Activated gamma-delta T cell treated with Interleukin-2 at 50 U/mL for 16 hours (primary cell): Measurements from ENCODE around the gene LRRIQ4.

Experiments used
- DNase-seq: peaks from one replicate; pipeline ENCODE4 v3.0.0-alpha.2; 2020

Gene LRRIQ4

DNA sequence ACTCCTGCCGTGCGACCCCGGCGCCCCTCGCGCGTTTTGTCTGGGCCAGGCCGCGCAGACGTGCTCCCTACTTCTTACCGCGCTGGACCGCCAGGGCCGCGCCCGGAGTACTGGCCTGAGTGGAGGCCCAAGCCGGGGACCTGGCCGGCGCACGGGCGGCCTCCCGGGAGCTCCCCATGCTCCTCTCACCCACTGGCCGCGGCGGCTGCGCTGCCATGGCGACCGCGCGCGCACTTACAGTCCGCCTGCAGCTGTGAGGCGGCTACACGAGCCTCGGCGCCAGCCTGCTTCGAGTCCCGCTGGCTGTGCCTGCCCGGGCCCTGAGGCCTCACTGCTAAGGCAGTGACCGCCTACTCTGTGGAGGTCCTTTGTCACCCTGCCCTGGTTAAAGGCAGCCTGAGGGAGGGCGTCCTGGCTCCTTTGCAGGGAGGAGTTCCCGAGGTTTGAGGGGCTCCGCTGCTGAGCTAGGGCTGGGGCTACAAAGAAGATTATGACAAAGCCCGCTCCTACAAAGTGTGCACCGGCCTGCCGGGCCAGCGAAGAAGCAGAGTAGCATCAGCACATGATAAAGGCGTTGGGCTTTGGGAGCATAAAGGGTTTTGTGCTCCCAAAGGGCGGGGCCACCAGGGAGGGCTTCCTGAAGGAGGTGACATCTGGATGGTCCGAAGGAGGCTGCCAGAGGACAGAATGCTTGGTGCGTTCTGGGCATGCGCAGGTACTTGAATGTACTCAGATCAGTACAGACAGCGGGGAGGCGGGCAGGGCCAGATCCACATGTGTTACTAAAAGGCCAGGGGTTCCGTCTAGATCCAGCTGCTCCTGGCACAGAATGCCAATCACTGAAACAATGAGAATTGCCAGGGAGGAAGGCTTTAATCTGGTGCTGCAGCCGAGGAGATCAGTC is at the start of gene LRRIQ4, which contains the start of gene LRRC34:
Gene LRRIQ4, plus strand, starts transcription at position 539 of the 904 bp plus-strand sequence. CDS start 9,052 bp downstream, outside the sequence.
Gene LRRC34, minus strand, starts transcription at position 573 of the 904 bp plus-strand sequence. Its CDS starts 356 bp downstream, at position 217.
- DNase-seq, result peak; percentile 65

DNA sequence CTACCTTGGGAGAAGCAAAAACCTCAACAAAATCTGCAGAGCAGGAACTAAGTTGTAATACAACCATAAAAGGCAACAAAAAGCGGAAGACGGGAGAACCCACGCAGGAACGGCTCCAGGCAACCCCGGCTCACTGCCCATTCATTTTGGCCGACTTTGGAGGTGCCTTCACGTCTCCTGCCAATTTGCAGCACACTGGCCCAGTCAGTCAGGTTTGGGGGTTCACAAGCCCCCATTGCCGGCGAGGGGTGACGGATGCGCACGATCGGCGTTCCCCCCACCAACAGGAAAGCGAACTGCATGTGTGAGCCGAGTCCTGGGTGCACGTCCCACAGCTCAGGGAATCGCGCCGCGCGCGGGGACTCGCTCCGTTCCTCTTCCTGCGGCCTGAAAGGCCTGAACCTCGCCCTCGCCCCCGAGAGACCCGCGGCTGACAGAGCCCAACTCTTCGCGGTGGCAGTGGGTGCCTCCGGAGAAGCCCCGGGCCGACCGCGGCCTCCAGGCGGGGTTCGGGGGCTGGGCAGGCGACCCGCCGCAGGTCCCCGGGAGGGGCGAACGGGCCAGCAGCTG is 48.3 kb upstream of the LRRIQ4 start:
- peak; percentile 49 for DNase-seq

DNA sequence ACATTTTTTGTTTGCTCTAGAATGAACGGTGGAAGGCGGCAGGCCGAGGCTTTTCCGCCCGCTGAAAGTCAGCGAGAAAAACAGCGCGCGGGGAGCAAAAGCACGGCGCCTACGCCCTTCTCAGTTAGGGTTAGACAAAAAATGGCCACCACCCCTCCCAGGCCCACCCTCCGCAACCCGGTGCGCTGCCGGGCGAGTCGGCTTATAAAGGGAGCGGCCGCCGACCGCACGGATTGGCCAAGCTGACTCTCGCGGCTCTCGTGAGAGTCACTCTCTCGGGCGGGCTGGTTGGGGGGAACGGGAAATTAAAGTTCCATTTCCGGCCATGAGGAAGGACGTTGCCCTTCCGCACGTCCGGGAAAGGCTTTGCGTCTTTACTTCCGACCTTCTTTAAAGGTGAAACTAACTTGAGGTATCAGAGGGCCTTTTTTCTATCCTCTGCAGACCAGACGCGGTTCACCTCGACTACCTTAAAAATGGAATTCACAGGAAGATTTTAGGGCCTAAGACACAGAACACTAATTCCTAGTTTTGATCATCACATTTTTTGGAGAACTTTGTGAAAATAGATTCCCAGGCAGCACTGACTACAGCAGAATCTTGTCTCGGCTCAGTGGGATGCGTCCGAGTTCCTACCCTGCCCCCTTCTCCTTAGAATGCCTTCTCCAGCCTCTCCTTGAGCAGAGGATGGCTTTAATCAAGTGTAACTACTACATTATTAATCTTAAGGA is 47.6 kb upstream of the LRRIQ4 start, which contains the start of gene TERC:
Gene TERC, minus strand, starts transcription at position 179 of the 731 bp plus-strand sequence.
- peak; percentile 92 for DNase-seq

DNA sequence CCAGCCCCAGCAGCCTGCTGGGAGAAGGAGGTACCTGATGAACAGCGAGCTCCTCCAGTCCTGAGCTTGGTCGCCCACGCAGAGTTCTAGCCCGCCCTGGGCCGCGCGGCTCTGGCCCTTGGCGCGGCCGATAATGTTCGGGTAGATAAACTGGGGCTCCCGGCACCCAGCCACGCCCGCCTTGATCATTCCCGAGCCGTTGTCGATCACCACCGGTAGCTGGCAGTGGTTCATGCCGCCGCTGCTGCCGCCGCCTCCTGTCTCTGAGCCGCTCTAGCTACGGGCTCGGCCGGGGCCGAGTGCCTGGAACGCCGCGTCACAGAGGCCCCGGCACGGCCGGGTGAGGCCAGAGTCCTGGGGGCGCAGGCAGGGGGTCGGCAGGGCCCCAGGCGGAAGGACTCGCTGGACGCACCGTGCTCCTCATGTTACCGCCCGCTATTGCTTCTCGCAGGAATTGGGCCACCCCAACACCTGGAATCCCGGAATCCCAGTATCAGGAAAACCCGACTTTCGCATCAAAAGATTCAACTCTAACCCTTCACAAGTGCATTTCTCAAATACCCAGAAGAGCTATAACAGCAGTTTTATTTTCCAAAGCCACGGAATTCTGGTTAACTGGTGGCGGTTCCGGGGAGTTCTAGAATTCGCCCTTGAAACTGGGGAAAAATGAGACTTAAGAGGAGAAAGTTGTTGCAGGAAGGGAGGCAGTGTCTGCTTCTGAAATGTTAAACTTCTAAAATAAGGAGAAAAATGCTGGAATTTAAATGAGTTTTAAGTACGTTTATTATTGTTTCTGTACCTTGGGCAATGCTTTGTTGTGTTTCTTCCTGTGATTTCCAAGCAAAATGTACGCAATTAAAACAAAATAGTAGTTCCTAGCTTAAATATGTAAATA is 43.1 kb upstream of the LRRIQ4 start, which contains the start of gene ACTRT3:
Gene ACTRT3, minus strand, starts transcription at position 275 of the 895 bp plus-strand sequence. Its CDS starts 41 bp downstream, at position 234.
- DNase-seq, result peak; percentile 51

DNA sequence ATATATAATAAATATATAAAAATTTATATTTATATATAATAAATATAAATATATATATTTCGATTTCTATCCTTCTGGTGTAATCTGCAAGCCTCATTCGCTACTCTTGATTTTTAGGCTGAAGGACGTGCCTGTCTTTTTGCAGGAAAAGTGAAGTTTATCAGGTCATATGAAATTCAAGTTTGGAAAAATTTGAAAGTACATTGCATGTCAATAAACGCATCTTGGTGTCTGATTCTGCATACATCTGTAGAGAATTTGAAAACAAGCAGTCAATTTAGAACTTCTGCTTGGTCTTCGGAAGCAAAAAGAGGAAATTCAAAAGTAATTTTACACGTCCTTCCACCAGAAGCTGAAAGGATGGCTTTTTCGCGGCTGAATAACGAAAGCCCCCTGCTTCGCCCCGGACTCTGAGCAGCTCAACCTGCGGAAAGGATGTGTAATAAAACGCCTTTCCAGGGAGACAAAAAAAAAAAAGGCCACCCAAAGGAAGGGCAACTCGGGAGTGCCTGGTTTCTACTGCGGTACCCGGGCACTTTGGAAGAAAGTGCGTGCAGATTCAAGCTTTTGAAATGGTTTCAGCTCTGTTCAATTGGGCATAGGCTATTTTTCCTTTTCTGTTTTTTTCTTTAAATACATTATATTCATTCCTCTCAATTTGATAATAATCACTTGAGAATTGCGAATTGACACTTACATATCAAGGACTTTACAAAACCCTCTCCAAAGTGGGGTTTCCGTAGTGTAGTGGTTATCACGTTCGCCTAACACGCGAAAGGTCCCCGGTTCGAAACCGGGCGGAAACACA is 41.0 kb upstream of the LRRIQ4 start:
- DNase-seq, result peak; percentile 55

DNA sequence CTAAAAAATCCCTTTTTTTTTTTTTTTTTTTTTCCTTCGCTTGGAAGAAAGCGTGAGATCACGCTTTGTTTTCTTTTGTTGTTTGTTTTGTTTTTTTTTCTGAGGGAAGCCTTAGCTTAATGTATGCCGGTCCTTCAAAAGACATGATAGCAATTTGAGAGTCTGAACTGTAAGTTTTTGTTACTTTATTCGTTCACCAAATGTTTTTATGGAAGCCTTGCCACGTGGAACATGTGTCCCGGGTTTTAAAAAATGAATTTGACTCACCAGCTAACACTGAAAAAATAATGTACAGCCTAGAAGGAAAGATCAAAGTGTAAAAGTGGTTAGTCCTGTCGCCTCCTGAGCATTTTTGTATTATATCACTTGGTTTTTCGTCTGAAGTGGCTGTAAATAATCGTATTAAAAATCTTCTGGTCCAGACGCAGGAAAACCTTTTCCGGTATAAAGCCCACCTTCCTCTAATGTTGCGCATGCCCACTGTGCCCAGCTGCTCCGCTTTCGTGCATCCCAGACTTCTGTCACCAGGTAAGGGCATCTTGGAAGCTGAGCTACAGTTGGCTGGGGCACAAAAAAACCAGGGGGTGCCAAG is 40.3 kb upstream of the LRRIQ4 start:
- DNase-seq, result no peak

DNA sequence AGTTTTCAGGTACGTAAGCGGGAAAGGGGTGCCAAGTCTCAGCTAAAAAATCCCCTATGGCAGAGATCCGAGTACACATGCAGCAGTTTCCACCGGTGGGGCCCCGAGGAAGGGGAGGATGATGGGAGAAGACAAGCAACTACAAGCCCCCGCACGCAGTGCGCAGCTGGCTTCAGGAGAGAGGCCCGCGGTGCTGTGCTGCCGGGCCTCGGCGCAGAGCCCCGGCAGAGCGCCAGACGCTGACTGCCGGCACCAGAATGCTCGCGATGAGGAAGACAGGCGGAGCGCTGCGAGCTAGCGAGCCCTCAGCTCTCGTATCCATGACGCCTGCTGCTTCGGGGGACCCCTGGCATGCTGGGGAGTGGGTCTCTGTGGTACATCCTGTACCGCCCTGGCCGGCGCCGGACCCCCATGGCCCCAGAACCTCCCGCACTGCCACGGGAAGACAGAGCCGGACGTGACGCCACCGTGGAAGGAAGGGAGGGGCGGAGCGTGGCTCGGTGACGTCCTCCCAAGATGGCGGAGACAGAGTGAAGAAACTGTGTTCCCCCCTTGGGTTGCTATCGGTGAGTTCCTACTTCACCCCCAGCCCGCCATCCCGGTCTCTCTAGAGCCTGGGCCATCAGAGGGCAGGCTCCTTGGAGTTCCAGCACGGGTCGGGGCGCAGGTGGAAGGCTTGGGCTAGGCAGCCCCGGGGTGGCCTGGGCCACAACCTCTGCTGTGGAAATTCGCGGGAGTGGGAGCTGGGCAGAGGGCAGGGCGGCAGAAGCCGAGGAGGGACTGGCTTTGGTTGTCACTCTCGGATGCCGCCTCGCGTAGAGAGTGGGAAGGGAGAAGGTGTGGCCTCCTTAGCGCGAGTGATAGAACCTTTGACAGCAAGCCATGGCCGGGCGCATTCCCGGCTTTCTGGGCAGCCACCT is 39.5 kb upstream of the LRRIQ4 start, which contains the start of gene MYNN:
Gene MYNN, plus strand, starts transcription at position 500 of the 920 bp plus-strand sequence. CDS start 900 bp downstream, outside the sequence.
- peak; percentile 87 for DNase-seq

DNA sequence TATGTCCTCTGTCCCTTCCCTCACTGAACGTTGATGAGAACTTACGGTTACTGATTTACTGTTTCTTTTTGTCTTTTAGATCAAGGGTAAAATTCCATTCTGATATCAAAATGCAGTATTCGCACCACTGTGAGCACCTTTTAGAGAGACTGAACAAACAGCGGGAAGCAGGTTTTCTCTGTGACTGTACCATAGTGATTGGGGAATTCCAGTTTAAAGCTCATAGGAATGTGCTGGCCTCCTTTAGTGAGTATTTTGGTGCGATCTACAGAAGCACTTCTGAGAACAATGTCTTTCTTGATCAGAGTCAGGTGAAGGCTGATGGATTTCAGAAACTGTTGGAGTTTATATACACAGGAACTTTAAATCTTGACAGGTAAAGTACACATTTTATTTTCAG is 38.5 kb upstream of the LRRIQ4 start:
- DNase-seq, result no peak

DNA sequence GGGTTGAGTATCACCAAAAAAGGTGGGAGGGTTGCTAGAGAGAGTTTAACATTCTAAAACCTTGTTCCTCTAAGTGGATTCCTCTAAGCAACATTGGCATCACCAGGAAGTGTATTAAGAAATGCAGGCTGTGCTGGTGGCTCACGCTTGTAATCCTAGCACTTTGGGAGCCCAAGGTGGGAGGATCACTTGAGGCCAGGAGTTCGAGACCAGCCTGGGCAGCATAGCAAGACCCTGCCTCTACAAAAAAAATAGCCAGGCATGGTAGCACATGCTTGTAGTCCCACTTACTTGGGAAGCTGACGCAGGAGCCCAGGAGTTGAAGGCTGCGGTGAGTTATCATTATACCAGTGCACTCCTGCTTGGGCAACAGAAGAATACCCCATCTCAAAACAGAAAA is 34.8 kb upstream of the LRRIQ4 start:
- DNase-seq, result no peak

DNA sequence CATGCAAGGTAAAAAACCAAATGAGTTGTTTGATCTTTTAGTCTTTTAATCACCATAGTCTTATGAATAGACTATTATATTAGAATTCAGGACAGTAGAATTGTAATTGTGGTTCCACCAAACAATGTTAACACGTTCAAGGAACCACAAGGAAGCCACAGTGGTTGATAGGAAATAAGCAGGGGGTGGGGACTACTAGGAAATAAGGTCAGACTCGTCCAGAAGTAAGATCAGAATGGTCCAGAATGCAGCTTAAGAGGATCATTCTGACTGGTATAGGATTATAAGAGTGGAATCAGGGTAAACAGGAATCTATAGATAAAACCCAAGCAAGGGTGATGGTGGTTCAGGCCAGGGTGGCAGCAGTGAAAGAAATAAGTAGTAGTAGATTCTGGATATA is 31.9 kb upstream of the LRRIQ4 start:
- DNase-seq, result no peak

DNA sequence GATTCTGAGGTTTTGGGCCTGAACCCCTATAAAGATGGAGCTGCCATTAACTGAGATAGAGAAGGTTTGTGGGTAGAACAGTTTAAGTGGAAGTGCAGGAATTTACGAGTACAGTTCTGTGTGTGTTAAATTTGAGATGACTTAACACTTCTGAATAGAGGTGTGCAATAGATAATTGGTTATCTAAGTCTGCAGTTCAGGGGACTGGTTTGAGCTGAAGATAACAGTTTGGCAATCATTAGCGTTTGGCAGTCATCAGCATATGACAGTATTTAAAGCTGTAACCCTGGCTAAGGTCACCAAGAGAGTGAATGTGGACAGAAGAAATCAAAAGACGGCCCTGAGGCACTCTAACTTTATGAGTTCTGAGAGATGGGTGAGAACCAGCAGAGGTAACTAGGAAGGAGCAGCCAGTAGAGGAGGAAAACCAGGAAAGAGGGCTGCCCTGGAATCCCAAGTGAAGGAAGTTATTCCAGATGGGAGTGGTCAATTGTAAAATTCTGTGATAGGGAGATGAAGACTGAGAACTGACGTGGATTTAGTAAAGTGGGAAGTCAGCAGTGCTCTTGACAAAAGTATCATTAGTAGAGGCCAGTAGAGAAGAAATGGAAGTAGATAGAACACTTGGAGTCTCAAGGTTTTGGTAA is 31.3 kb upstream of the LRRIQ4 start:
- DNase-seq, result no peak

DNA sequence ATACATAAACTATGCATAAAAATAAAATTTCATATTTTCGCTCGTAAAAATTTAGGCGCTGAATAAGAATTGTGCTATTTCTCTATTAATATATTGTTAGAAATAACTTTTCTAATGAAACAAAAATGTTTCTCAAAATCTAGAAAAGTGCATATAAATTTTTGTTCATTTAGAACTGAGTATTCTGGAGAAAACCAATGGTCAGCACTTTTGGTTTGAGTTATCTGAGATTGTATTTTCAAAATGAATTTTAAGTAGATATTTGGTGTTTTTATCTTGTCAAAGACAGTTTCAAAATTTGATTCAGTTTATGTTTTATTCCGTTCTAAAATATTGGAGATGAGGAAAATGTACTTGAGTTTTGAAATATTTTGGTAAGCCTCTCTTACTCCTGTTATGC is 25.6 kb upstream of the LRRIQ4 start:
- no peak for DNase-seq

DNA sequence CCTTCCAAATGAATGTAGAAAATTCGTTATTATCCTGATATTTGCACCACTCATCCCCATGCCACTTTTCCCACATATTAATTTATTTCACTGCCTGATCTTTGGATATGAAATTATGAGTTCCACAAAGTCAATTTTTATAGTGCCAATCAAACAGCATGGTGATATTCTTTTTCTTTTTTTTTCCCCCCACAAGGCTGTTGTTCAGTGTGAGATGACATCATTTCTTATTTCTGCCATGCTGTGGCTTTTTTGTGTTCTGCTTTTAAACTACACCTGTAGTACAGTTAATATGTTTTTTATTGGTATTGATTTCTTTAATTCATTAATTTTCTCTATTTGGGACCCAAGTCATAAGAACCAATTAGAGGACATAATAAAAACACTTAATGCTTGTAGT is 24.9 kb upstream of the LRRIQ4 start:
- DNase-seq, result no peak

DNA sequence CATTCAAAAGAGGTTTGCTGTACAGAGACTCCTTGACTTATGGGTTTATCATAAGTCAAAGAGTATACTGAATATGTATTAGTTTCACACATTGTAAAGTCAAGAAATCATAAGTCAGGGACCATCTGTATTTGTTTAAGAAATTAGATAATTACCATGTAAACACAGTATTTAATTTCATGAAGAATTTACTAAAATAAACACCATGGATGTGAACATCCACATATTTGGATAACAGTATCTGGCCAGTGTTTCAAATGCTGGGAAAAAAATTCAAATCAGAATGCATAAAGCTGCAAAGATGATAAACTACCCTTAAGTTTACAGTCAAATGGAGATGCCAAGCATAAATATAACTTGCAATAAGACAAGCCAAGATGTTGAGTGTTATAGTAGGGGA is 22.5 kb upstream of the LRRIQ4 start:
- DNase-seq, result no peak

DNA sequence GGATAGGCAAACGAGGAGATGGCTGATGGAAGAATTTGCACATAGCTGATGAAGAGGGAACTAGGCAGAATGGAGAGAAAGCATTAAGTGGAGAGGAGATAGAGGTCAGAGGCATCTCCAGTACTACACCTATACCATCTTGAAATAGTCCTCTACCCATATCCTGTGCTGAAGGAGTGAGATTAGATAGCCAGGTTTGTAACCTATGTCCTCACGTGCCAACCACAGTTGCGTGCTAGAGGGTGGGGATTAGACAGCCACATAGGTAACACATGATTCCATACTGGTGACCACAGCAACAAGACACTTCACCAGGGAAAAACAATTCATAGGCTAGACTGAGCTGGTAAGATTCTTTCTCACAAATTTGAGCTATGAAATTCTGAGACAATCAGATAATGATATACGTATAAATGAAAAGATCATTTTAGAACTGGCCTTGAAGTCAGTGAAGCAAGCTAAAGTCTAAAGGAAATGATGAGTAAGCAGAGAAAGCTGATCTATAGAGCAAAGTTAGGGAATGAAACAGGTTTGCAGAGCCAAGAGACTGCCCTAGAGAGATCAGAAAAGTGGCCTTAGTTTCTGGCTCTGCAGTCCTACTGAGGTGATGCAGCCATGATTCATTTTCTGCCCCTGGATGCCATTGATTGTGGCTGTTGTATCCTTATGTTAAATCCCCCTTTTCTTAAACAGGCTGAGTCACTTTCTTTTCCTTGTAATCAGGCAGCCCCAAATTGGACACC is 21.8 kb upstream of the LRRIQ4 start:
- no peak for DNase-seq

DNA sequence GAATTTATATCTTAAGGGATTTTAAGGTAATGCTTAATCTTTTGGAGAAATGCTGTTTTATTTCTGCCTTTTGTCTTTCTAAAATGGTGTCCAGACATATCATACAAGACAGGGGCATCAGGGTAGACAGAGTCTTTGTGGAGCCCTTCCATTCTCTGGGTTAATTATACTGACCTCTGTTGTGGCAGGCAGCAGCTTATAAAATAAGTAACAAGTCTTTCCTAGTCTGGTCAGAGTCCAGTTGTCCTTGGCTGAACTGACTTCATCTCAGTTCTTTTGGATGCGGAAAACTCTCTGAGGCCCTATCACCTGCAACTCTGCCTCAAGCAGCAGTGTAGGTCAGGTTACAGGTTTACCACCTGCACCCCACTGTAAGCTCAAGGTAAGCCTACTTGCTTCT is 20.3 kb upstream of the LRRIQ4 start:
- no peak for DNase-seq

DNA sequence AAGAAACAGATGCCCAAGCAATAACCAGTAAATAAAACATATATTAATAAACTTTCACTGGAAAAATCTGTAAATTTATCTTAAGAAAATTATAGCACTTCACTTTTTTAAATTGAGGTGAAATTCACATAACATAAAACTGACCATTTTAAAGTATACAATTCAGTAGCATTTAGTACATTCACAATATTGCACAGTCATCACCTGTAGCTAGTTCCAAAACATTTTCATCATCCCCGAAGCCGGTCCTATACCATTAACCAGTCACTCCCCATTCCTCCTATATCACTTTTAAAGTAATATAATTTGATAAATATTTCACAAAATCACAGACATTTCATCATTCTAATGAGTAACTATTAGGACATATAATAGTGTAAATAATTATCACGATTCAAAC is 8.0 kb upstream of the LRRIQ4 start:
- DNase-seq, result no peak

DNA sequence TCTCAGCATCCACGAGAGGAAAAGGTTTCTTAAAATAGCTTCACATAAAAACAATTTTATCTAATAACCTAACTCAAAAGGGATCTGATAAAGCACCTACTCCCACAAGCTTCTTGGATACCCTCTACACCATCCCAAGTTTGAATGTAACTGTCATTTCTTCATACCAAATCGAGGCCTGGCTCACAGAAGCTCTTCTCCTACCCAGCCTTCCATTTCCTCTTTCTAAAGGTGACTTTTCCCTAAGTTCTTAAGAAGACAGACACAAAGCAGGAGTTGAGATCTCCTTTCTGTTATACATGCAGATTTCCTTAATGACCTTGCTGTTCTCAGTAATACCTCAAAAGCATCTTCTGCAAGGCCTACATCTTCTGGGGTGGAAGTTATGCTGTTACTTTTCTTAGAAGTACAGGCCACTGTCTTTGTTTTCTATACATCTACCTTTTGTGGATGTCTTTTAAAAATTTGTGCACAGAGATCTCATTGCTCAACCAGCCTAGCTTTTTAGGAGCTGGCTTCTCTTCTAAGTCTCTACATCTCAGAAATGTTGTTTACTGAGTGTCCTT is 3.4 kb upstream of the LRRIQ4 start:
- DNase-seq, result no peak
